HEK293T (cell line): ENCODE measurements around the gene DUS1L.

ENCODE experiments used
- CTCF ChIA-PET: fragments of 350-600 bp; formaldehyde crosslinking; extraction: SDS; loops from one replicate; lab custom pipeline; 2021; ENCODE audit warnings: antibody characterized with exemption, inconsistent platforms; lab: Yijun Ruan, JAX
- POLR2A ChIA-PET: fragments of 350-600 bp; formaldehyde crosslinking; extraction: SDS; loops from one replicate; lab custom pipeline; 2020; ENCODE audit warnings: antibody characterized with exemption, inconsistent platforms; lab: Yijun Ruan, JAX
- DNase-seq: peaks from one replicate; pipeline ENCODE4 v3.0.0; 2012; ENCODE audit warnings: mixed read lengths; ENCODE audit errors: extremely low spot score
- ARNT ChIP-seq: fragments of 450-650 bp; IDR thresholded peaks from 2 replicates; pipeline ENCODE4 v1.6.1; 2017; ENCODE audit warnings: mild to moderate bottlenecking
- BHLHE40 ChIP-seq: fragments of 450-650 bp; IDR thresholded peaks from 2 replicates; pipeline ENCODE4 v1.6.1; 2016; ENCODE audit warnings: mild to moderate bottlenecking, moderate library complexity, borderline replicate concordance
- CTBP1 ChIP-seq: fragments of 450-650 bp; IDR thresholded peaks from 2 replicates; pipeline ENCODE4 v1.6.1; 2016; ENCODE audit warnings: borderline replicate concordance
- ELF4 ChIP-seq: fragments of 450-650 bp; IDR thresholded peaks from 2 replicates; pipeline ENCODE4 v1.6.1; 2017; ENCODE audit warnings: antibody characterized with exemption
- FOXA1 ChIP-seq: fragments of 450-650 bp; IDR thresholded peaks from 2 replicates; pipeline ENCODE4 v1.6.1; 2016; ENCODE audit warnings: mild to moderate bottlenecking
- FOXK2 ChIP-seq: fragments of 450-650 bp; IDR thresholded peaks from 2 replicates; pipeline ENCODE4 v1.6.1; 2016; ENCODE audit warnings: mild to moderate bottlenecking
- FOXM1 ChIP-seq: fragments of 450-650 bp; IDR thresholded peaks from 2 replicates; pipeline ENCODE4 v1.6.1; 2017; ENCODE audit warnings: mild to moderate bottlenecking, borderline replicate concordance
- HDGF ChIP-seq: fragments of 450-650 bp; IDR thresholded peaks from 2 replicates; pipeline ENCODE4 v1.6.1; 2017; ENCODE audit warnings: antibody characterized with exemption, borderline replicate concordance
- L3MBTL2 ChIP-seq: fragments of 450-650 bp; conservative IDR thresholded peaks from 2 replicates; pipeline ENCODE4 v1.6.1; 2016; ENCODE audit warnings: mild to moderate bottlenecking
- LEF1 ChIP-seq: fragments of 450-650 bp; IDR thresholded peaks from 2 replicates; pipeline ENCODE4 v1.6.1; 2017; ENCODE audit warnings: mild to moderate bottlenecking, borderline replicate concordance
- NFRKB ChIP-seq: fragments of 450-650 bp; IDR thresholded peaks from 2 replicates; pipeline ENCODE4 v1.6.1; 2016; ENCODE audit warnings: mild to moderate bottlenecking, moderate library complexity
- SP1 ChIP-seq: fragments of 450-650 bp; IDR thresholded peaks from 2 replicates; pipeline ENCODE4 v1.6.1; 2017
- SUZ12 ChIP-seq: fragments of 450-650 bp; IDR thresholded peaks from 2 replicates; pipeline ENCODE4 v1.6.1; 2016; ENCODE audit warnings: mild to moderate bottlenecking
- TARDBP ChIP-seq: fragments of 450-650 bp; IDR thresholded peaks from 2 replicates; pipeline ENCODE4 v1.6.1; 2016
- ZNF384 ChIP-seq: fragments of 450-650 bp; IDR thresholded peaks from 2 replicates; pipeline ENCODE4 v1.6.1; 2016
- TF ChIP-seq, protein P1 (sequence below): fragments of 450-650 bp; IDR thresholded peaks from 2 replicates; pipeline ENCODE4 v1.6.1; 2016

The DUS1L gene

DNA sequence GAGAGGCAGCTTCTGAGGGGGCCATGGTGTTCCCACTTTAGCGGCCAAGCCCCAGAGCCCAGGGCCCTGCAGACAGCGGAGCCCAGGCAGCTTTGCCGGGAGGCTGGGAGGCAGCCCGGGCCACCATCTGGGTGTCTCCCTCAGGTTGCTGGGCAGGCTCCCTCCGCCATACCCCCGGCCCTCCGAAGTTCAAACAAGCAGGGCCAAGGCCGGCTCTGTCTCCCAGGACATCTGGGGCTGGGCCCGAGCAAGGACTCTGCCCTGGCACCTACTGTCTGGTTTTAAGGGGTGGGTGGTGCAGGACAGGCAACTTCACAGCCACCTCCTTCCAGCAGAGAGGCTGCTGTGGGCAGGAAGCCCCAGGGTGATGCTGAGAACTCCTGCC lies 2.6 kb downstream of the DUS1L start:
- ChIA-PET CTCF (no interaction called here), POLR2A (interaction anchor here (0.7 to 6.8 kb wide), 7 partner anchors 9 to 36 kb away, joined by 3 to 46 read pairs (median 5); partner anchors contain the start of genes DCXR, FASN, GPS1 and RAC3)
- DNase-seq: no peak
- TF ChIP-seq SUZ12: no peak
- no peak for TF ChIP-seq ZNF384
- TF ChIP-seq HDGF: no peak
- TF ChIP-seq SP1: no peak
- TF ChIP-seq FOXA1: no peak
- no peak for TF ChIP-seq NFRKB

DNA sequence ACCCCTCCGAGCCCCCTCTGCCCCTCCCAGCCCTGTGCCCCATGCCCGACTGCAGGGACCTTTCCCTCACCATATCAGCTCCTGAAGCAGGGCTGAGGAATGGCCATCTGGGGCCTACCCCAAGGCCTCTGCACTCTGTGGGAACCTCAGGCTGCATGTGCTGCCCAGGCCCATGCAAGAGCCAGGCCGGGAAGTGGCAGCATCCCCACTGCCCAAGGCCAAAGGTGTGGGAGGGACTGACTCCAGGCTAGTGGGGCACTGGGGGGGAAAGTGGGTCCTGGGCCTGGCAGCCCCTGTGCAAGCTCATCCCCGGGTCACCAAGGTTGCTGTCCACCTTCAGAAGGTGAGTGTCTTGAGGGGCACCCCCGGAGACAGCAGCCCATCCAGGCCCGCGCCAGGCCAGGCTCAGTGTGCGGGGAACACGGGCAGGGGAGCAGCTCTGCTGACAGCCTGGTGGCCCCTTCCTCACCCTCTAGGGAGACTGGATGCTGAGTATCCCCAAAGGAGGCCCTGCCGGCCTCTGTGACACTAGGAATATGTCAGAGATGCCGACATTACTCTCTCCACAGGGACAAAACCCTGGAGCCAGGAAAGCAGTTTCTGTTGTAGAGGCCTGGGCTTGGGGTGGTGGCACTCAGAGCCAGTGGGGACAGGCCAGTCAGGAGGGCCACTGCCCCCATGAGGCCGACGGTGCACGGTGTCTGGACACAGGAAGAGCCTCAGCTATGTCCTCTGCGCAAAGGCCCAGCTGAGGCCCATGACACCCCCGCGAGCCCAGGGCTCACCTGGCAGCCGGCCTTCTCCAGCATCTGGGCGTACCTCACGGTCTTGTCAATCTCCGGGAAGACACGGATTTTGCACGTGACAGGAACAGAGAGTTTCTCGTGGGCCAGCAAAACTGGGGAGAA lies 3.3 kb downstream of the DUS1L start:
- DNase-seq: no peak
- CTCF ChIA-PET: no interaction called here
- POLR2A ChIA-PET: interaction anchor here (1.3 to 6.8 kb wide), 3 partner anchors 8 to 27 kb away, joined by 5 to 46 read pairs (median 6); partner anchors contain the start of genes DCXR, GPS1 and RFNG
- no peak for TF ChIP-seq LEF1
- no peak for TF ChIP-seq FOXM1
- no peak for TF ChIP-seq BHLHE40
- no peak for TF ChIP-seq ELF4
- TF ChIP-seq HDGF: no peak
- no peak for TF ChIP-seq FOXA1
- TF ChIP-seq L3MBTL2: no peak
- TF ChIP-seq NFRKB: no peak
- TF ChIP-seq SUZ12: no peak
- TF ChIP-seq CTBP1: no peak
- TF ChIP-seq ARNT: no peak
- TF ChIP-seq FOXK2: no peak

DNA sequence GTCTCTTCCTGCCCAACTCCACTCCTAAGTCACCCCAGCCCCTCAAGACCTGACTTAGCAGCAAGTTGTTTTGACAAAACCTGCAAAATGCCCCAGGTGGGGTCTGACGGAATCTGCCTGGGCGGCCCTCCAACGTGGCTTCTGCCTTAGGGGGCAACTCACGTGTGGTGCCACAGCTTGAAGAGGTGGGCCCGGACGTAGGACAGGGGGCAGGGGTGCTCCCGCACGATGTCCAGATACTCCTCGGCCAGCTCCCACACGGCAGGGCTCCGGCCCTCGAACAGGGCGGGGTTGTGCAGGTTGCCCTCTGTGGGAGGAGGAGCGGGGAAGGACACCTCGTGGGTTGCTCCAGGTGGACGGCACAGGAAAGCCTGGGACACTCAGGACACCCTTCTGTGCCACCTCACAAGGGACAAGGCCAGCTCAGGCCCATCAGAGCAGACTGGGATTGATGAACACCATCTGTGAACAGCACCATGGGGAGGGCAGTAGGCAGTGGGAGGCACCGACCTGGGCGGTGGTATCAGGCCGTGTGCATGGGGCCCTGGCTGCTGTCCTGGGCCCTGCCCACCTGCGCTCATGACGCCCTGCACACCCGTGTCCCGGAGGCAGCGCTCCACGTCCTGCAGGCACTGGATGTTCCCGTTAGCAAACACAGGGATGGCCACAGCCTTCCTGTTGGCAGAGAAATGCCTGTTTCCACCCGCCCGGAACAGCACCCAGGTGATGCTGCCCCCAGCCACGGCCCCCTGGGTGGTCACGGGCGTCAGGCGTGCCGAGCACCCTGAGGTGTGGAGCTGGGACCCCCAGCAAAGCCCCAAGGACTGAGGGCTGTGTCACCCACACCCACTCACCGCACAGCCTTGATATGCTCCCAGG lies 4.3 kb downstream of the DUS1L start:
- CTCF ChIA-PET: no interaction called here
- DNase-seq: no peak
- POLR2A ChIA-PET: interaction anchor here (1.1 to 6.8 kb wide), 6 partner anchors 7 to 37 kb away, joined by 3 to 46 read pairs (median 5); partner anchors contain the start of genes DCXR, FASN, GPS1 and RAC3
- TF ChIP-seq FOXA1: no peak
- TF ChIP-seq L3MBTL2: no peak
- TF ChIP-seq SP1: no peak
- no peak for TF ChIP-seq HDGF

DNA sequence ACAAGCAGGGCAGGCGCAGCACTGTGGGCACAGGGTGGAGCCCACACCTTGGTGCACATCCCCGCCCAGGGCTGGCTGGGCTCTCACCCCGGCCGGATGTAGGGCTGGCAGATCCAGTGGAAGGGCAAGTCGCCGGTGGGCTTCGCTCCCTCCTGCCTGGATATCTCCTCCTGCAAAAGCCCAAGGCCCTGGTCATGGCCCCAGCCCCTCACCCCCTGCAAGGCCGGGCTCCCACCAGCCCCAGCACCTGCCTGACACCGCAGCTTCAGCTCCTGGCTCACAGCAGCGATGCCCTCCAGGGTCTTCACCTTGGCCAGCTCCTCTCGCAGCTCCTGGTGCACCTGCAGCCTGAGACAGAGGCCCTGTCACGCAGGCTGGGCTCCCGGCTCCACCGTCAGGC lies 5.0 kb downstream of the DUS1L start:
- no peak for DNase-seq
- ChIA-PET POLR2A (interaction anchor here (1.1 to 6.8 kb wide), 5 partner anchors 6 to 38 kb away, joined by 3 to 46 read pairs (median 4); partner anchors contain the start of genes DCXR, FASN, GPS1 and RAC3), CTCF (no interaction called here)
- no peak for TF ChIP-seq FOXA1
- no peak for TF ChIP-seq ELF4
- no peak for TF ChIP-seq ZNF384
- no peak for TF ChIP-seq CTBP1
- no peak for TF ChIP-seq L3MBTL2
- TF ChIP-seq BHLHE40: no peak
- TF ChIP-seq, protein P1, sequence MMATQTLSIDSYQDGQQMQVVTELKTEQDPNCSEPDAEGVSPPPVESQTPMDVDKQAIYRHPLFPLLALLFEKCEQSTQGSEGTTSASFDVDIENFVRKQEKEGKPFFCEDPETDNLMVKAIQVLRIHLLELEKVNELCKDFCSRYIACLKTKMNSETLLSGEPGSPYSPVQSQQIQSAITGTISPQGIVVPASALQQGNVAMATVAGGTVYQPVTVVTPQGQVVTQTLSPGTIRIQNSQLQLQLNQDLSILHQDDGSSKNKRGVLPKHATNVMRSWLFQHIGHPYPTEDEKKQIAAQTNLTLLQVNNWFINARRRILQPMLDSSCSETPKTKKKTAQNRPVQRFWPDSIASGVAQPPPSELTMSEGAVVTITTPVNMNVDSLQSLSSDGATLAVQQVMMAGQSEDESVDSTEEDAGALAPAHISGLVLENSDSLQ: no peak
- no peak for TF ChIP-seq SP1
- no peak for TF ChIP-seq HDGF
- no peak for TF ChIP-seq LEF1
- TF ChIP-seq ARNT: no peak

DNA sequence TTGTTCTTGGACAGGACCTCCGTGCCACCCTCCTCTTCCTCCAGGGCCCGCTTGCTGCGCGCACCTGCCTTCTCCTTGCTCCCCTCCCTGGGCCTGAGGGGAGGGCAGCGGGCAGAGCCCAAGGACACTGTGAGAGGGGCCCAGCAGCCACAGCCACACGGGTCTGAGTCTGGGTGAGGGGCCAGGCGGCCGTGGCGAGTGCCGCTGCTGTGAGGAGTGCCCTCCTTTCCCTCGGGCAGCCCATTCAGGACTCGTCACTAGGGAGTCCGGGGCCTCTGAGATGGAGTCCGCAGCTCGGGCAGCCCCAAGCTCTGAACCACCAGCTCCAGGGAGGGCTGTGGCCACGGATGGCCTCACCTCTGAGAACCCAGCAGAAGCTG lies 5.6 kb downstream of the DUS1L start:
- ChIA-PET CTCF (no interaction called here), POLR2A (interaction anchor here (1.1 to 1.9 kb wide), 3 partner anchors 22 to 38 kb away, joined by 3 to 6 read pairs (median 4); partner anchors contain the start of genes DCXR and FASN)
- DNase-seq: no peak
- TF ChIP-seq SUZ12 (no peak), NFRKB (no peak), LEF1 (no peak)

DNA sequence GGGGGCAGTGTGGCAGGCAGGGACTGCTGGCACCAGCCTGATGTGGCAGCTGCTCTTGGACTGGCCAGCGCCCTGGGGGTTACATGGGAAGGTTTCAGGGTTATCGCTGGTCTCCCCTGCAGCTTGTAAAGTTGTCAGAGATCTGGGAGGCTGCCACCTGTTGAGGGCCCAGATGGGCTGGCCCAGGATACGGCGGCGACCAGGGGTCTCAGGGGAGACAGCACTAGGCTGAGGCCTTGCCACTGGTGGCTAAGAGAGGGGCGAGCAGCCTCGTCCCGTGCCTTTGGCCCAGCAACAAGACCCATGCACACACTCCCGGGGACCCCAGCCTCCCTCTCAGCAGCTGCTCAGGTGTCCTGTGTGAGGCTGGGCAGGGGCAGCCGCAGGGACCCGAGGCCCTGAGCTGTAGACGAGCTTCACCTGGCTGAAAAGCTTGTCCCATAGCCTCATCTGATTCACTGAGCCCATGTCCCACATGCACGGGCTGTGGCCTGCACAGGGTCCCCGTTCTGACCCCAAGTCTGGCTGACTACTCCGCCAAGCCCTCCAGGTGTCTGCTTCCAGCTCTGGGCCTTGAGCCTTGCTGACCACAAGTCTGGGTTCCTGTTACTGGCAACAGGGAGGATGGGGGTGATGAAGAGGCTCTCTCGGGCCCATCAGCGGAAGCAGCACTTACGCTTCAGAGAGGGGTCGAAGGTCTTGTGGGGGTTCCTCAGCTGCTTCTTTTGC lies 6.2 kb downstream of the DUS1L start:
- CTCF ChIA-PET: no interaction called here
- no peak for DNase-seq
- POLR2A ChIA-PET: interaction anchor here (0.9 to 1.9 kb wide), 4 partner anchors 9 to 39 kb away, joined by 3 to 6 read pairs (median 4); partner anchors contain the start of genes DCXR and FASN
- no peak for TF ChIP-seq LEF1
- TF ChIP-seq FOXM1: no peak
- TF ChIP-seq TARDBP: no peak
- no peak for TF ChIP-seq SP1
- no peak for TF ChIP-seq NFRKB
- no peak for TF ChIP-seq FOXK2
- TF ChIP-seq CTBP1: no peak
- no peak for TF ChIP-seq L3MBTL2
- no peak for TF ChIP-seq SUZ12

DNA sequence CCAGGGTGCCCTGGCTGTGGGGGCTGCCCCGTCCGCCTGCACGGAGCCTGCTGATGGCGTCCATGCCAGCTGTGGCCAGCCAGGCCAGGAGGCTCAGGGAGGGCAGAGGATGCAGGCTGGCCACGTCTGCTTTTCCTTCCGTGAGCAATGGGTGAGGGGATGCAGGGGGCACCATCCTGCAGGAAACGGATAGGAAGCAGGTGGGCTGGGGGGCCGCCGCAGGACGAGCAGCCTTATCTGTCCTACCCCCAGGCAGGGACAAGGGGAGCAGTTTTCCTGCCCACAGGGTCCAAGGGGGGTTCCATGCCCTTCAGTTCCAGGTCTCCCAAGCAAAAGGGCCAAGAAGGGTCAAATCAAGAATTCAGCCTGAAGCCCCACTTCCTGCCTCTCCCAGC lies 6.8 kb downstream of the DUS1L start:
- POLR2A ChIA-PET: interaction anchor here (0.9 to 1.2 kb wide), 2 partner anchors 8 to 11 kb away, joined by 3 to 4 read pairs; no protein-coding TSS in a partner anchor
- CTCF ChIA-PET: no interaction called here
- DNase-seq: no peak
- TF ChIP-seq SP1 (no peak), FOXM1 (no peak), FOXK2 (no peak)
- TF ChIP-seq, protein P1: no peak
